Activated naive CD8-positive, alpha-beta T cell treated with anti-CD3 and anti-CD28 coated beads, Interleukin-2, amount 50 U/mL, for 16 hours (primary cell): ENCODE measurements around the gene UPK3B.
"Not testable (repeated sequence)": the region's sequence is repeated elsewhere in the genome, so short reads cannot be mapped to it uniquely, and the experiment has no call there.

ENCODE experiments used
- DNase-seq: peaks from one replicate; pipeline ENCODE4 v3.0.0-alpha.2; 2020; ENCODE audit warnings: low read depth, low spot score

The UPK3B gene

DNA sequence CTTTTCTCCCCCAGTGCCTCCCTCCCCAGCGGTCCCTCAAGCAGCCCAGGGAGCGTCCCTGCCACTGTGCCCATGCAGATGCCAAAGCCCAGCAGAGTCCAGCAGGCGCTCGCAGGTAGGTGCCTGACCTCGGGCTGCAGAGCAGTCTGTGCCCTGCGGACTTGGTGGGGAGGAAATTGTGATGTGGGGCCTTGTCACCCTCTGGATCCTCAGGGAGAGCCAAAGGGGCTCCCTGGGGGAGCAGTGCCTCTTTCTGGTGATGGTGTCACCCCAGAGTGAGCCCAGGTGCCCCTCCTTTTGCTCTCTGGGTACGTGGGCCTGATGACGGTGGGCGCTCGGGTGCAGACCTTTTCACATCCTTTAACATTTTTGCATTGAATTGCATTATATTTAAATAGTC, 18.2 kb upstream of the UPK3B start:
- not testable (repeated sequence) for DNase-seq

DNA sequence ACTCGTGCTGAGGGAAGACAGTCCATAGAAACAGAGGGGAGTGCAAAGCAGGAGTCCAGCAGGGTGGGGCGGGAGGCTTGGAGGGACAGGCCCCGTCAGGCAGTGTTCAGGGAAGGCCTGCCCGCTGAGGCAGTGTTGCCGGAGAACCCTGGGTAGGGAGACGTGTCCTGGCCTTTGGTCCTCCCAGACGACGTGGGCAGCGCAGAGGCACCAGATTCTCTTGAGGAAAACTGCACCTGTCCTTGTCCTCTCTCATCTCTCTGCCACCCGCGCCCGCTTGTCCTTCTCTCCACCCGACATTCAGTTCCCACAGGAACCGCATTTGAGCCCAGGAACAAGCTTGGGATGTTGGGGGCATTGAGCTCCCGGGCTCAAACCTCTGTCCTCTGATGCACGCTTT, 14.6 kb upstream of the UPK3B start:
- DNase-seq, result not testable (repeated sequence)

DNA sequence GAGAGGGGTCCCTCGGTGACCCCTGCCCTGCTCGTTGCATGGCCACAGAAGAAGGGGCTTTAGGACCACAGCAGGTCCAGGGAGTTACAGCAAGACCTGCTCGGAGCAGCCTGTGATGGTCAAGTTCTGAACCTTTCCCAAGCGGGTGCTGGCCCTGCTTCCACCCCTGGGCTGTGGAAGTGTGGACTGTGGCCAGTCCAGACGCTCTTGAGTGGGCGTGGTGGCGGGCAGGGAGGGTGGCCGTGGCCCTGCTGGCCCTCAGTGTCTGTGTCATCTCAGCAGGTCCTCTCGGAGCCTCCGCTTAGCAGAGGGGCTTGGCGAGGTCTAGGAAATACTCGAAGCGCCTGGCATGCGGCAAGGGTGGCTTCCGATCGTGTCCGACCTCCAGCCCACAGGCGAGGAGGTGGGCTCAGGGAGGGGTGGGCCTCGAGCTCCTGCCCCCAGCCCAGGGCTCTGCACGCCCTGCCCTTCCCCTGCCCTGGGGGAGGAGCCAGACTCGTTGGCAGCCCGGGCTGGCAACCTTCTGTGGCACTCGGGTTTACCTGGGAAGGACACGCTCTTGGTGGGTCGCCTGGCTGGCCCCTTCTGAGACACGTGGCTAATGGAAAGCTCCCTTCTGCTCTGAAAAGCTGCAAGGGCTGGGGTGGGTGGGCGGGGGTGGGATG, 12.3 kb upstream of the UPK3B start:
- DNase-seq, result not testable (repeated sequence)

DNA sequence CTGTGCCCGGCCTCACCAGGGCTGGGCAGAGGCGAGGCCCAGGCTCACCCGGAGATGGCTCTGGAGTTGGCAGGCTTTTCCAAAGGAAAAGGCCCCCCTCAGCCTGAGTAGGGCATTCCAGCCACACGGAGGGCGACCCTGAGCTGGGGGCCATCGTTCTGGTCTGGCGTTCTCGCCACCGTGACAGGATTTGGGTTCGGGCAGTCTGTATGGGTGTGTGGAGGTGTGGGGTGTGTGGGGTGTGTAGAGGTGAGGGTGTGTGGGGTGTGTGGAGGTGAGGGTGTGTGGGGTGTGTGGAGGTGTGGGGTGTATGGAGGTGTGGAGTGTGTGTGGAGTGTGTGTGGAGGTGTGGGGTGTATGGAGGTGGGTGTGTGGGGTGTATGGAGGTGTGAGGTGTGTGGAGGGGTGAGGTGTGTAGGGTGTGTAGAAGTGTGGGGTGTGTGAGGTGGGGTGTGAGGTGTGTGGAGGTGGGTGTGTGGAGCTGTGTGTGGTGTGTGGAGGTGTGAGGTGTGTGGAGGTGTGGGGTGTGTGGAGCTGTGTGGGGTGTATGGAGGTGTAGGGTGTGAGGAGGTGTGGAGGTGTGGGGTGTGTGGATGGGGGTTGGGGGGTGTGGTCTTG, 11.7 kb upstream of the UPK3B start:
- not testable (repeated sequence) for DNase-seq

DNA sequence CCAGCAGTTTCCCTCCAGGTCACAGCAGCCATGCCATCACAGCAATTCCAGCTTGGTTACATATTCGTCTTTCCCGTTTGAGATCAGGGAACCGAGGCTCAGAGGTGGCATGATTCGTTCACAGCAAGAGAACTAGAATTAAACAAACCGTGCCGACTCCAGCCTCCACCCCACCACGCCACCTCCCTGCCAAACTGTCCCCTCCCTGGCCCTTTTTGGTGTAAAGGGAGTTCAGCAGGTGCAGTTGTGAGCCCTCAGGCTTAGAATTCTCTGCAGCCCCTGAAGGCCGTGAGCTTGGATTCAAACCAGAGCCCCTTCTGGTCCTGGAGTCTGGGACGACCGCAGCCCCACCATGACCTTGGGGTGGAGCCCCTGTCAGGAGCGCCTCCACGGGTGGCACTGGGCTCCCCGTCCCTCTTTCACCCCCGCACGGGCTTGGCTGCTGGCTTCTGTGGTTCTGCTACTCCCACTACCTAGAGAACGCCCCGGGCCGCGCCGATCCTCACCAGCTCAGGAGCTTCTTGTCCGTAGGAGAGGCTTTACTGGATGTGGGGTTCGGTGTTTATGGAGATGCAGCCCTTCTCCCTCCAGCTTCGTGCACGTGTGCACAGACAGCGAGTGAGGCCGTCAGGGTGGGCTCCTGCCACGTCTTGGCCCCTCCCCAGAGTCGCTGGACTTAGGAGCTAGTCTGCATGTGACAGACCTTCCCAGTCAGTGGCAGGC, 11.0 kb upstream of the UPK3B start:
- DNase-seq, result not testable (repeated sequence)

DNA sequence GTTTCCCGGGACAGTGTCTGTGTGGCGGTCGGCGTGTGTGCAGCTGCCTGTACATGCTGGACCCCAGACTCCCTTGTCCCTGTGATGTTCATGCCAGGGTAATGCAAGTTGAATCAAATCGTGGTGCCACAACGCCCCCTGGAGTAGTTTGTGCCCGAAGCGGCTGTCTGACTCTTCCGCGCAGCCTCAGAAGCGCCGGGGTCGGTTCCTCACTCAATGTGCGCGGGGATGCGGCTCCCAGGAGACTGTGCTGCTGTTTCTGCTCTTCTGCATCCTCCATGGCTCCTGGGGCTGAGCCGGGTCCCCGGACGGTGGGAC, 10.5 kb upstream of the UPK3B start:
- not testable (repeated sequence) for DNase-seq

DNA sequence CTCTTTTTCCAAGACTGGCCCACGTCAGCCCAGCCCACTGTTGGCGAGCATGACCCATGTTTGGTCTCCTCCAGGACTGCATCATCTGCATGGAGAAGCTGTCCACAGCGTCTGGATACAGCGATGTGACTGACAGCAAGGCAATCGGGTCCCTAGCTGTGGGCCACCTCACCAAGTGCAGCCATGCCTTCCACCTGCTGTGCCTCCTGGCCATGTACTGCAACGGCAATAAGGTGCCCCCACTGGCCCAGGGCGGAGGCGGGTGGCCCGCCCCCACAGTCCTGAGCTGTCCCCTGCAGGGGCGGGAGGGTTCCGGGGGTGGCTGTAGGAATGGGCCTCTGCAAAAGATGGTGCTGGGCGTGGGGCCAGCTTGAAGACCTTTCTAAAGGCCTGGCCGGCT, 8.1 kb upstream of the UPK3B start:
- not testable (repeated sequence) for DNase-seq

DNA sequence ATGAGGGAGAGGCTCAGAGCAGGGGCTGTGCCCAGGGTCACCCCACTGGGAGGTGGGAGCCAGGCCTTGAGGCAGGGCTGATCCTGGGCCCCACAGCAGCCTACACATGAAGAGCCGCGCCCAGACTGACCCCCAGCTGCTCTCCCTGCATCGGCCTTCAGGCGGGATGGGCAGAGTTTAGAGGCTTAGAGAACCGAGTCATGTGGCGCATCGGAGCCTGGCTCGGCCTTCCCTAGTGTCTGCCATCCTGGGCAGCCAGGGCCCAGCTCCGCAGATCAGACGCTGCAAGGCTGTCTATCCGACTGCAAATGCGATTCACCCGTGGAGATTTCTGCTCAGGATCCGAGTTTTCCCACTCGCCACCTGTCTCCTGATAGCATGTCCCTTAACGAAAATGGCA, 7.5 kb upstream of the UPK3B start:
- DNase-seq, result not testable (repeated sequence)

DNA sequence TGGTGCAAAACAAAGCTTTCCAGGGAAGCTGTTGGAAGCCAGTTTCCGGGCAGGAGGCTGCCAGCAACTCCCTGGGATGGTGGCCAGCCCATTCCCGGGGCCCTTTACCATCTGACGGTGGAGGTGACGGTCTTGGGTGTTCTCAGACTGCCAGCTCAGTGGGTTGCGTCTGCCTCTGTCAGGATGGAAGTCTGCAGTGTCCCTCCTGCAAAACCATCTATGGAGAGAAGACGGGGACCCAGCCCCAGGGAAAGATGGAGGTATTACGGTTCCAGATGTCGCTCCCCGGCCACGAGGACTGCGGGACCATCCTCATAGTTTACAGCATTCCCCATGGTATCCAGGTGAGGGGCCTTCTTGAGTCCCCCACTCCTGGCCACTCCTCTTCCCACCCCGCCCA, 7.1 kb upstream of the UPK3B start:
- DNase-seq, result not testable (repeated sequence)

DNA sequence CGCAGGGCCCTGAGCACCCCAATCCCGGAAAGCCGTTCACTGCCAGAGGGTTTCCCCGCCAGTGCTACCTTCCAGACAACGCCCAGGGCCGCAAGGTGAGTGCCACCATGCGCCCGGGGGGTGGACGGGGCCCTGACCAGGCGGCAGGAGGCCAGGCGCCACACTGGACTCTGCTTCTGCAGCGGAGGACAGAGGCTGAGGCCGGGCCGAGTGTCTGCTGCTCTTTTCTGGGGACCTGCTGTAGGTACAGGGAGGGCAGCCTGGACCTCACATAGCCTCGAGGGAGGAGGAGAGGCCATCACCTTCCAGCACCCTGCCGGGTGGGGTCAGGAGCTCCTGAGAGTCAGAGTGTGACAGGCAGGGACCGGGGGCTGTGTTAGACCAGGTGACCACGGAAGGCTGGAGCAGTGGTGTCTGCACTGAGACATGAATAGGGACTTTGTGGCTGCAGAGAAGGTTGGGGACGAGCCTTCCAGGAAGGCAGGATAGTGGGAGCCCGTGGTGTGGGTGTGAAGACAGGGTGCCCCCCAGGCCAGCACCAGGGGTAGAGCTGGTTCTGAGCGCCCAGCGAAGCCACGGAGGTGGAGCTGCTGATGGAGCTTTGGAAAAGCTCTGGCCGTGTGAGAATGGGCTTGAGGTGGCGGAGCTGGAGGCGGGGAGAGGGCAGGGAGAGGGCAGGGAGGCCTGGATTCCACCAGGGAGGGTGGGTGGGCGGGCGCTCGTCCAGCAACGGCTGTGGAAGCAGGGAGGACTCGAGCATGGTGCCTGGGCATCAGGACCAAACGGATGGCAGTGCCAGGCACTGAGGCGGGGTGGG, 5.8 kb upstream of the UPK3B start:
- not testable (repeated sequence) for DNase-seq

DNA sequence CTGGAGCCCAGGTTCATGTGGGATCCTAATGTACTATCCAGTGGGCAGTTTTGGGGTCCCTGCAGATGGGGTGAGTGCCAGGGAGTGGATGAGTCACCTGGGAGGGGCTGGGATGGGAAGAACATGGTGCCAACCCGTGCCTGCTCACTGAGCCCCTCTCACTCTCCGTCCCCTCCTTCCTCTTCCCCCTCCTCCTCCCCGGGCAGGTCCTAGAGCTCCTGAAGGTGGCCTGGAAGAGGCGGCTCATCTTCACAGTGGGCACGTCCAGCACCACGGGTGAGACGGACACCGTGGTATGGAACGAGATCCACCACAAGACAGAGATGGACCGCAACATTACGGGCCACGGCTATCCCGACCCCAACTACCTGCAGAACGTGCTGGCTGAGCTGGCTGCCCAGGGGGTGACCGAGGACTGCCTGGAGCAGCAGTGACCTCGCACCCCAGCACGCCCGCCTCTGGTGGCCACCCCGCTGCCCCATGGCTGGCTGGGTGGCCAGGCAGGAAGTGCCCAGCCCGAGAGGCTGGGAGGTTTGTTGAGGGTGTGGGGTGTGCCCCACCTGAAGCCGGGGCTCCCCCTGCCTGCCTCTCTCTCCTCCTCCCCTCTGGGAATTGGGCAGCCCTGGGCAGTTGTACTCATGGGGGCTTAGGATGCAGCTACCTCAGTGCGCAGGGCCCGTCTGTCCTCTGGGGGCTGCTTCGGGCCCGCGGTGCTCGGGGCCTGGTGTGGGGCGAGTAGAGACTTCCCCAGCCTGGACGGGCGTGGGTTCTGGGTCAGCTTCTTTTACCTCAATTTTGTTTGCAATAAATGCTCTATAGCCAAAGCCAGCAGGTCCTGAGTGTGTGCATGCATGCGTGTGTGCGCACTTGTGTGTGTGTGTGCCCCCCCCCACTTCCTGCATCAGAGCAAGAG, 4.9 kb upstream of the UPK3B start:
- DNase-seq, result no peak

DNA sequence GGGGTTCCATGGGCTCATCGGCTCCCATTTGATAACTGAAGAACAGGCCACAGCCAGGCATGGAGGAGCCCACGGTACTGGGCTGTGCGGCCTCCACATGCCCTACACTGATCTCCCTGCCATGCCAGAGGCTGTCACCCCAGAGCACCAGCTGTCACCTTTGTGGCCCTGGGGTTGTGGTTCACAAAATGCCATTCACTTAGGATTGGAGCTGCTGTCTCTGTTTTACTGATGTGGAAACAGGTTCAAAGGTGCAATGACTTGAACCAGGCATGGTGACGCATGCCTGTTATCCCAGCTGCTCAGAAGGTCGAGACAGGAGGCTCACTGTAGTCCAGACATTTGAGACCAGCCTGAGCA, 4.3 kb upstream of the UPK3B start:
- no peak for DNase-seq

DNA sequence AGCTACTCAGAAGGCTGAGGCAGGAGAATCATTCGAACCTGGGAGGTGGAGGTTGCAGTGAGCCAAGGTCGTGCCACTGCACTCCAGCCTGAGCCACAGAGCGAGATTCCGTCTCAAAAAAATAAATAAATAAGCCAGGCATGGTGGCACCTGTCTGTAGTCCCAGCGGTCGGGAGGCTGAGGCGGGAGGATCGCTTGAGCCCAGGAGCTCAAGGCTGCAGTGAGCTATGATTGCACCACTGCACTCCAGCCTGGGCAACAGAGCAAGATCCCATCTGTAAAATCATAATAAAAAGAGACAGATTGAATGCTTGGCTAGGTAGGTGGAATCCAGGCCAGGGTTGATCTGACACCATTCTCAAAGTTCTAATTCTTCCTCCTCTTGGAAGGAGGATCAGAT, 3.7 kb upstream of the UPK3B start:
- not testable (repeated sequence) for DNase-seq

DNA sequence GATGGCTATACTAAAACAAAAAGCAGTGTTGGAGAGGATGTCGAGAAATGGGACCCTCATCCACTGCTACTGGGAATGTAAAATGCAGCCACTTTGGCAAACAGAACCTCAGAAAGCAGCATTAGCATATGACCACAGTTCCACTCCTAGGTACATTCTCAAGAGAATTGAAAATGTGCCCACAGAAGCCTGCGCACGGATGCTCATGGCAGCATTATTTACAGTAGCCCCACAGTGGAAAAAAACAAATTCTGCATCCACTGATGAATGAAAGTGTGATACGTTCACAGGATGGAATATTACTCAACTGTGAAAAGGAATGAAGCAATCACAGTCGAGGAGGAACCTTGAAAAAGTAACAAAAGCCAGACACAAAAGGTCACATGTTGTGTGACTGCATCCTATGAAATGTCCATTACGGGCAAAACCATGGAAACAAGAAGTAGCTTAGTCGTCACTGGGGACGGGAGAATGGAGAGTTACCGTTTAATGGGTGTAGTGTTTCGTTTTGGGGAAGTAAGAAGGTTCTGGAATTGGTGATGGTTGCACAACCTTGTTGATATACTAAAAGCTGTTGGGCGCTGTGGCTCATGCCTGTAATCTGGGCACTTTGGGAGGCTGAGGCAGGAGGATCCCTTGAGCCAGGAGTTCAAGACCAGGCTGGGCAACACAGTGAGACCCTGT, 2.5 kb upstream of the UPK3B start:
- no peak for DNase-seq

DNA sequence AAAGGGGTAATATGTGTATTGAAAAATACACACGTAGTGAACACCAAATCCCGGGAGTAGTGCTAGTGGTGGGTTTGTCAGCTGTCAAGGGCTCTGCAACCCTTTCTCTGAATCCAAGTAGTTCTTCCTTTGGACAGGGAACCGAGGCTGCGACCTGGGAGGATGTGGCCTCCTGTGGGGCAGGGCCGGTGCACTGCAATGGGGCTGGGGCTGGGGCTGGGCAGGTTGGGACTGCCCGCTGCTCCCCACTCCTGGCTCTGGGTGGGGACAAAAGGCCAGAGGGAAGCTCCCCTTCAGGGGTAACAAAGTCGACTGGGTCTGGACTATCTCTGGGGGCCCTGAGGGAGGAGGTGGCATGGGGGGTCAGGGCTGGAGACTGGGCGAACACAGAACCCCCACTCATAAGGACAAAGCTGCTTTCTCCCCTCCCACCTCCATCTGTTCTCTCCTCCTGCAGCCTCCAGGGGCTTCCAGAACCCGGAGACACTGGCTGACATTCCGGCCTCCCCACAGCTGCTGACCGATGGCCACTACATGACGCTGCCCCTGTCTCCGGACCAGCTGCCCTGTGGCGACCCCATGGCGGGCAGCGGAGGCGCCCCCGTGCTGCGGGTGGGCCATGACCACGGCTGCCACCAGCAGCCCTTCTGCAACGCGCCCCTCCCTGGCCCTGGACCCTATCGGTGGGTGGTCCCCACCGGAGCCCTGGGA, 1.0 kb downstream of the UPK3B start:
- not testable (repeated sequence) for DNase-seq

DNA sequence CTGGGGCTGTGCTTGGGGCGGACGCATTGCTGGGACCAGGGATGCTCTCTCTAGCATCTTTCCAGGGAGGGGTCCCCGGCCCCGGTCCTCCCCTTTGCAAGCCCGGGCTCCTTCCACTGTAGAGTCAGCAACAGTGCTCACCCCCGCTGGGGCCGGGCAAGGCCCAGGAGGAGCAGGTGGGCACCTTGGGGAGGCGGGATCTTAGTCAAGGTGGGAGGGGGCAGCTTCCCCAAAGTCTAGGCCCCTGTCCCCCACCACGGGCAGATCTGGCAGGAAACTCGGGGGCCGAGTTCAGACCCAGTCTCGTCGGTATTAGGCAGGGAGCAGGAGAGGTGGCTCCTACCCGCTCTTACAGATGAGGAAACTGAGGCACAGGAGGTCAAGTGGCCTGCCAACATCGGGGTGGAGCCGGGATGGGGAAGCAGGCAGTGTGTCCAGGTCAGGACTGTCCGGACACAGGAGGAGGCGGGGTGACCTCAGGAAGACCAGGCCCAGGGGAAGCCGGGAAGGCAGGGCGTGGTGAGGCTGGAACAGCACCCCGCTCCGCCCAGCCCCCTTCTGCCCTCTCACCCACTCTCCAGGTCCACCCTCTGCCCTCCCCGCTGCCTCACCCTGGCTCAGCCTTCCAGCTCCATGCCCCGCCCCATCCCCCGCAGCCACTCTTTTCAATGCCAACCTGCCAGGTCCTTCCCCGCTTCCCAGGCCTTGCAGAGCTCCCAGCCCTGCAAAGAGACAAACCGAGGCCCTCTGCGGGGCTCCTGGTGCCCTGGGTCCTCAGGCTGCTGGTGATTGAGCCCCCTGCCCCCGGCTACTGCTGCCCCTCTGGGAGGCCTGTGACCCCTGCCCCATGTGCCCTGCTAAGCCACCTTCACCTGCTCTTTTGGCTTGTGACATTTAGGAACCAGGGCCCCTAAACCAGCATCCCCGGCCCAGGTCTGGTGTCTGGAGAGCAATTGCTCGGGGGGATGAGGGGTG, 1.8 kb downstream of the UPK3B start:
- not testable (repeated sequence) for DNase-seq

DNA sequence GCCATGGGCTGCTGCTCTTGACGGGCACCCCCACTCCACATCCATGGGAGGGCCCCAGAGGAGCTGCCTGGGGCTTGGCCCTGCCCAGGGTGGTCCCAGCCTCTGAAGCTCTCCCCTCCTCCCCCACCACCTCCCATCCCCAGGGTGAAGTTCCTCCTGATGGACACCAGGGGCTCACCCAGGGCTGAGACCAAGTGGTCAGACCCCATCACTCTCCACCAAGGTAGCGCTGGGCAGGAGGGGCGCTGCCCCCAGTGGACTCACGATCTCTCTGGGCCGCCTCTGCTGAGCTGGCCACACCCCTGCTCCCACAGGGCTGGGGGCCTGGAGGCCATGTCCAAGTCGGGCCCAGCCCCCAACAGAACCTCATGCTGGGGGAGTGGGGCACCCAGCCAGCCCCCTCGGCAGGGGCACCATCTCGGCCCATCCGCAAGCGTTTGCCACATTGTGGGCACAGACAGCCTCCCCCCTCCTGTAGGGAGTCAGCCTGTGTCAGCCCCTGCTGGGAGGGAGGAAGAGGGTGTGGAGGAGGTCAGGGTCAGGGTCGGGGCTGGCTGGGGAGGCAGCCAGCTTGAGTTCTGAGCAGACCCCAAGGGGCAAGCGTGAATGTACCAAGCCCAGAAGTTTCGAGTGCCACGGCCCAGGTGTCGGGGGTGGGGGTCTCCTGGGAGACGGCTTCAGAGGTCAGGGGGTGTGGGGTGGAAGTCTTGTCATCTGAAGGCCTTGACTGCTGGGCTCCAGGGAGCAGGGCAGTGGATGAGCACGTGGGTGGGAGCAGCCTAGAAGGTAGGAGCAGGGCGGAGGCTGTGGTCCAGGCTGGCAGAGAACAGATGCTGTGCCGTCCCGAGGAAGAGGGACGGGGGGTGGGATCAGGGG, 2.8 kb downstream of the UPK3B start:
- no peak for DNase-seq
